RKO (cell line): ENCODE measurements around the gene FXYD2.

Source experiments
- DNase-seq: peaks from one replicate; pipeline ENCODE4 v3.0.0-alpha.2; 2016; ENCODE audit warnings: low spot score

FXYD2 gene

DNA sequence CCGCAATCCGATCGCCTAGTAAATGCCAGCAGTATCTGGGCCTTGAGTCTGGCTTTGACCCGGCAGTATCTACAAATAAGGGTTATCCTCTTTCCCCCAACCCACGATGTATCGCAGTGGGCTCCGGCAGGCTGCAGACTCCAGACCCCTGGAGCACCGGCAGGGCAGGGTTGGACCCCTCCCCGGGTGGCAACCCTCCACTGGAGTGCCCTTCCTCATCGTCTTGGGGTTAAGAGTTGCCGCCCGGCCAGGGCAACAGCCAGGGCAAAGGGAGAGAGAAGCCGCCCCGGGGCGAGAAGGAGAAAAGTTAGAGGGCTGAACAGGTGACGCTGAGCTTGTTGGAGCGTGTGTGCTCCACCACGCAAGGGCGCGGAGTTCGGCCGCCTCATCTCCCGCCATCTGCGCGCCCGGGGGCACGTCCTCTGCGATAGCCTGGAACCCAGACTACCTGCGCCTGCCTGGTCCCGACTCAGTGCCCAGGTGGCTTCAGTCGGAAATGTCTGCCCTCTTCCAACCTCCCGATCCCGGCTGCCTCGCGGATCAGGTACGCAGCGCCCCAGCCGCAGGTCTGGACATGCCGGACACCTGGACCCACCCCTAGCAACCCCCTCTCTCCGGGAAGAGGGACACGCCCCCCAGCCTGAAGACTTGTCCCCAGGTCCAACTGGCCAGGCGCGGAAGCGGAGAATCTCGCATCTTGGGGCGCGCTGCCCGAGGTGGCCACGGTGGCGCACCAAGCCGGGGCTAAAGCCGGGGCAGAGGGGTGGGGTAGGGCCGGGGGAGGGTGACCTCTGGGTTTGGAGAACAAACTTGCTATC is 28.7 kb downstream of the FXYD2 start:
- DNase-seq, result no peak

DNA sequence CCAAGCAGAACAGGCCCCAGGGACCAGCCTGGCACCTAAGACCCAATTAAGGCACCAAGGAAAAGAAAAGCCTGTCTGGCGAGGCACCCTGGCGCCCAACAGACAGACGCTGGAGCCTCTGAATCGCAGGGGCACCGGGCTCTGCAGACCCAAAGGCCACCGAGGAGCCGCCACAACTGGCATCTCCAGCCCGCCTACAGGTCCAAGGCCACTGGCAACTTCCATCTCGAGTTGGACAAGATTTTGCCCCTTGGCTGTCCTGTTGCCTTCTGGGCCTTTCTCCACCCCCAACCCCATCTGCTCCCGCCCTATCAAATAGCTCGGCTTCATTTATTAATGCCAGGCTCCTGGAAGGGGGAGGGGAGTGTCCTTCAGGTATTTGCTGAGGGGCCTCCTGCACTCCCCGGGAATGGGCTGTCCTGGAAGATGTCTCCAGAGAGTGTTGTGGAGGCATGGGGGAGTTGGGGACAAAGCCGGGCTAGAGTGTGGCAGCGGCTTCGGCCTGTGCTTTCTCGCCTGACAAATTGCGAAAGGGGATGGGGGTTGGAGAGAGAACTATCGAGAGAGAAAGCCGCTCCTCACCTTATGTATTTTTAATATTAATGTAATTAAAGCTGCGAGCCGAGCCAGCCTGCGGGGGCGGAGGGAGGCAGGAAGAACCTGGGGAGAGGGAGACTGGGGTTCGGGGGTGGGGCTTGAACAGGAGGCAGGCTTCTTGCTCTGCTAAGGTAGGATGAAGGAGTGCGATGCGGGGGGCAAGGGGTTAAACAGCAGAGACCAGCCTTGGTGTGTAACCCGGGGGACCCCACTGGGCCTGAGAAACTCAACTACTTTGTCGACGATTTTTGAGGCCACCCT is 29.5 kb downstream of the FXYD2 start:
- no peak for DNase-seq

DNA sequence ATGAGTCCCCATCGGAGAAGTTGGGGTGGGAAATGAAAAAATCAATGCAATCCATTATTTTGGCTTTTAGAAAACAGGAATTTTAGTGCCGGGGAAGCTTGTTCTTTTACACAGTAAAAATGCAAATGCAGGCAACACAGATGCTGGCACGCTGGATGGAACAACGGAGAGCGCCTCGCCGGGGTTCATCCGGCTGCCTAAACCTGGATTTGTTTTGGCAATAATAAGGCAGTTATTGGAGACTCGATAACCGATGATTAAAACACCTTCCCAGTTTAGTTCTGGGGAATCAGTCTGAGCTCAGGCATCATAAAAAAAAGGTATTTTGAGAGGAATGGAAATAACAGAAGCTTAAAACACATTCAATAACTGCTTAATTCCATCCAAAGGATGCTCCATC is 30.4 kb downstream of the FXYD2 start:
- no peak for DNase-seq

DNA sequence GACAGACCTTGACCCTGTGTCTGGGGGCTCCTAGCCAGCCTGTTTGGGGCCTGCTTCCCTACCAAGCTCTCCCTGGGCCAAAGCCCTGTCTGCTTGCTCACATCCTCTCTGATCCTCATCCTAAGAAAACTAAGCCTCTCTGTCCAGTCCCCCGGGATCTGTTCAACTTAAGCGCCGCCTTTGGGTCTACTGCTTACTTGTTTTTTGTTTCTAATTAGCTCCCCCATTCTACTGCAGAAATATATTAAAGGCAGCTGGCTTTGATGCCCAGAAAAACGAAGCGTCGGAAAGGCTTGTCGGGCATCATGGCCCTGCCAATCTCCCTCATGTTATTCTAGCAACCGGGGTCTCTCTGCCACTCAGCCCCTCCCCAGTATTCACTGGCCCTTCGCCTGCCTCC is 31.0 kb downstream of the FXYD2 start:
- DNase-seq, result no peak

DNA sequence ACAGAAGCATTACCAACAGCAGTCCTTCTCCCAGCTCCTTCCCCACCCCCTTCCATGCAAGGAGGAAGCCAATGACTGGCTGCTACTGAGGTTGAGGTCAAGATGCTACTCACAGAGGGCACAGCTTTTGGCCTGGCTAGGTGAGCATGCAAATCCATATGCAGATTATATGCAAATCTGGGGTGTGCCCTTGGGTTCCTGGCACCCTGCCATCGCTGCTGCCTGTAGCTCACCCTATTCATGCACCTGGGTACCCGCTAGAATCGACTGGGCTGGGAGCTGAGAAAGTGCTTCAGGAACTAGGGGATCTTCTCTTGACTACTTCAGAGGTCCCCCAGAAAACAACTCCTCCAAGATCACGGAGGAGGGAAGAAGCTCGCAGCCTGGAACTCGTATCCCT is 31.6 kb downstream of the FXYD2 start:
- DNase-seq, result no peak

DNA sequence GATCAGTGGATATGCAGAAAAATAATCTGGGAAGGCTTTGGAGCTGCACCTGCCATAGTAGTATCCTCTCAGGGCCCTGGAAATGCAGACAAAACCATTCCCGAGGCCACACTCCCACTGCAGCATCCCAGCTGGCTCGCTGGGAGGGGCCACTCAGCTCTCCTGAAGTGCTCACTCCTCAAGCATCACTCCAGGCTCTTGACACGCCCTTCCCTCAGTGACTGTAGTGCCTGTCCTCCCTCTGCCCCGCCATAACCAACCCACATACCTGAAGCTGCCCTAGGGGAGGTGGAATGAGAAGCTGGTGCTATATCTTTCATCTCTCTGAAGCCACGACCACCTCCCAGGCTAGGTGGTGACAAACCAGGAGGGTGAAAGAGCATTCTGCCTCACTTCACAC is 32.3 kb downstream of the FXYD2 start:
- no peak for DNase-seq

DNA sequence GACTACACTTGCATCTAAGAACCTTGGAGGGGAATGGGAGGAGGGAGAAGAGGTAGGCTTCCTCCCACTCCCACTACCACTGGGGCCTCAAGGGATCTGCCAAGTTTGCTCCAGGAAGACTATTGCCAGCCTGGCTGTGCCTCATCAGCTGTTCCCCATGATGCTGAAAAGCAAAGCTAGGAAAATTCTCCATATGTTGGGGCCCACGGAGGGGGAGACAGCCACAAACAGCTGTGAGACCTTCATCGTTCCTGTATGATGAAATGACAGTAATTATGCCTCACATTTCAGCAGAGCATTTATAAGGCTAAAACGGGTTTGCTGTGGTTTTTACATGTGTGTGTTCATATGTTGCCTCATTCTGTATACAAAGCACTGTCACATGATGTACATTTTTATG is 34.3 kb downstream of the FXYD2 start:
- no peak for DNase-seq

DNA sequence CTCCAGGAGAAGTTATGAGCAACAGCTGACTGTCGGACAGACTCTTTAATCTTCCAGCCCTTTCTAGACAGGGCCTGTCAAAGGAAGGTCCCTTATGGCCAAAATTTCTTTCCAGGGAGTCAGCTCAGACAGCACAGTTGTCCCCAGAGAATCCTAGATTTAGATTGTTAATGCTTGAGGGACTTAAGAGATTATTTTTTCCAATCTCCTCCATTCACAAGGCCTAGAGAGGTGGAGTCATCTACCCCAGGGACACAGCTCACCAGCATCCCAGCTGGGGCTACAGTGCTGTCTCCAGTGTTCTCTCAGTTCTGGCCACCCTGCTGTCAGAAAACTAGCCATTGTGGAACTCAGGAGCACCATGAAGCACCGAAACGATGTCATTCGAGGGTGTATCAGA is 35.3 kb downstream of the FXYD2 start:
- DNase-seq, result no peak

DNA sequence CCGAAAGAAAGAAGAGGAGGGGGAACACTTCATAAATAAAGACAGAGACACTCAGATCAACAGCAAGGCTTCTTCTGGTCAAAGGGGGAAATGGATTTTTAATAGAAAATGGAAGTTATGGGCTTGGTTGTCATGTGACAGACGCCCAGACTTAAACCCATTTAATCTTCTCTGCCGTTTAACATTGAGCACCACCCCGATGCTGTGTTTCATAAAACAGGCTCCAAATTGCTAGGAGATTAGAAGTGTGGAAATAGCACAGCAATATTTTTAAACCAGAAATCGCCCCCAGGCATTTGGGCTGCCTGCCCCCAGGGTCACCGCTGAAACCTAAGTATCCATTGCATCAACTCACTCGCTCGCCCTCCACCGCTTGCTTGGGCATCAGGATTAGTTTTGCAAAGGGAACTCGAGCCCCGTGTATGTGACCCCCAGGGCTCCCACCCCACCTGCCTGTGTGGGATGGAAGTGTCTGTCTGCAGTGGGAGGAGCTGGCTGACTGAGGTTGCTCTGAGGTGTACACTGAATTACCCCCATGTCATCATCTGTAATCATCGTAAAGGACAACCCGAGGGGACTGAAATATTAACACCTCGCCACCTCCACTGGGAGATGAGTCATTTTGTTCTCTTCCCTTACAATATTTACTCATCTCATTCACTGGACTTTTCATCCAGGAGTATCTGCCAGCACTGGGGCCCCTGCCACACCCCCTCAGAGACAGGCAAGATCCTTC is 38.2 kb downstream of the FXYD2 start:
- DNase-seq, result no peak

DNA sequence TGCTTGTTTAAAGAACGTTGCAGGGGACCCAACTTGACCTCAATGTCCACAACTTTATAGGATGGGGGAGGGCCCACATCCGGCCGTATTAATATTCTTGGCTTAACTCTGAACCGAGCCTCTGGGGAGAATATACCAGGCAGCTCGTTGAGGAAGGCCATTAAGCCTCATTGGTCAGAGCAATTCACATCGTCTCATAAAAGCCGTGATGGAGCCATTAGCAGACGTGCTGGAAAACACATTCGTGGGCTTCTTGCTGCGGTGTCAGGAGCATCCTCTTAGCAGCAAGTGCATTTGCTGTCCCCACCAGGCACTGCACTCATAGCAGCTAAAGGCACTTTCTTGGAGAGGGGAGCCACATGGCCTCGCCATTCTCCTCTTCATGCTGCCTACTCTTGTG is 42.4 kb downstream of the FXYD2 start:
- DNase-seq, result no peak

DNA sequence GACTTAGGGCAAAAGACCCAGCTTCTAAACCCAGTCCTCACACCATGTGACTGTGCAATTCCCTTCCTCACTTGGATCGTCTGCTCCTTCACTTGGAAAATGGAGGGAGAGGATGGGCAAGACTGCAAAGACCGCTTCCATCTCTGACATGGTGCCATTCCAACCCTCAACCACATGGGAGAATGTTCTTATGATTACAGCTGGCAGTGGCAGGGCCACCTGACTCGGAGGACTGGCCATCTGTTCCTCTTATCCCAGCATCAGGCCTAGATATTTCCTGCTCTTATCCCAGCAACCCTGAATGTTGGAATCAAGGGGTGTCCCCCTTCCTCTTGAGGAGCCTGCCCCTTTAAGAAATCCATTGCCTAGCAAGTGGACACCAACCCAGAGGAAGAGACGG is 42.9 kb downstream of the FXYD2 start:
- DNase-seq, result no peak

DNA sequence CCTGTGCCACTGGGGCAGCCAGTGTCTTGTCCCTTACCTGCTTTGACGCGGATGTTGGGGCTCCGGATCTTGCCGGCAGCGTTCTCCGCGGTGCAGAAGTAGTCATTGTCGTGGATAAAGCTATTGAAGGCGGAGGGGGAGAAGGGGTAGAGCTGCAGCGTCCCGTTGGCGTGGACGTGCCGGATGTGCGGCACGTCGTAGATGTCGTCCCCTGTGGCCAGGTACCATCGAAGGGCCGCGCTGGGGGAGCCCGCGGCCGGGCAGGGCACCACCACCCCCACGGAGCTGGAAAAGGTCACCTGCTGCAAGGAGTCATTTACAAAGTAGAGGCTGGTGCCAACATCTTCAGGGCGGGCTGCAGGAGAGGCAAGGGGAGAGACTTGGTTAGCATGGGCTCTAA is 44.1 kb downstream of the FXYD2 start:
- DNase-seq, result no peak

DNA sequence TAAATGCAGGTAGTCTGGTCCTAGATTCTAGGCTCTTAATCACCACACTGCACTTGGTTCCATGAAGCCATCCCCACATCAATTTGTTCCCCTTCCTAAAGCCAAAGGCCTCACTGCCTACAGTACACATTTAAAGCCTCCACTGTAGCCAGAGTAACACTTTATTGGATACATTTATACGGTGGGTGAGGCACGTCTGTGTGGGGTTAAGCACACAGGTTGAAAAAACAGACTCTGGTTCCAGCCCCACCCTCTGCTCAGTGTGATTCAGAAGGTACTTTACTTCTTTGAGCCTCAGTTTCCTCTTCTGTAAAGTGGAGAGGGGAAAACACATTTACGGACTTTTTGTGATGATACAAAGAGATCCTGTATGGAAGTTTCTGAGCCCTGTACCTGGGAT is 50.0 kb downstream of the FXYD2 start:
- DNase-seq, result no peak

DNA sequence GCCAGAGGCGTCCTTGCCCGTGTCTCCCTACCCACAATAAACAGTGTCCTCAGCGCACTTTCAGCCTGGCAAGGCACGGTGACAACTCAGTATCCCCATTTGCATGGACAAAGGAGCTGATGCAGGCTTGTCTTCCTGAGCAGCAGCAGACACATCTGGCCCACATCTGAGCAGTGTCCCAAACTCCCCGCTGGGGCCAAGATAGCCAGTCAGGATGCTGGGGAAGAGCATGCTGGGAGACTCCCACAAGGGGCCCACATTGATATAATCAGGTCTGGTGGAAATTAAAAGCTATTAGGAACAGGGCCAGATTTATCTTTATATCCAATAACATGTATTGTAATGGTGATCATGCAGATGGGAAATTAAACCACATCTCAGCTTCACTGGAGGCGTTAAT is 52.2 kb downstream of the FXYD2 start:
- DNase-seq, result no peak

DNA sequence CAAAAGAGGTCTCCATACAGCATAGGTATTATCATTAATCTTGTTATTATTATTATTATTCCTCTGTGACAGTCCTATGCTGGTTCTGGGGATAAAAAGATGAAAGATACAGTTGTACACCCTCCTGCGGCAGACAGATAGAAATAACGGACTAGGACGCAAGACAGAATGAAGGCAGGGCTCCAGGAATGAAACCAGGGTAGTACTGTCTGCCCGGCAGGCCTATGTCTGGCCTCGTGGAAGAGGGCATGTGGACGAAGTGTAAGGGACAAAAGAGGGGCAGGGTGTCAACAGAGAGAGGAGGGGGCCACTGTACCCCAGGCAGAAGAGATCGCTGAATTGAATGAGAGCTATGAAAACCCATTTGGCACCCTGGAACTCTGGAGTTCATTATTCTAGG is 52.7 kb downstream of the FXYD2 start:
- no peak for DNase-seq

DNA sequence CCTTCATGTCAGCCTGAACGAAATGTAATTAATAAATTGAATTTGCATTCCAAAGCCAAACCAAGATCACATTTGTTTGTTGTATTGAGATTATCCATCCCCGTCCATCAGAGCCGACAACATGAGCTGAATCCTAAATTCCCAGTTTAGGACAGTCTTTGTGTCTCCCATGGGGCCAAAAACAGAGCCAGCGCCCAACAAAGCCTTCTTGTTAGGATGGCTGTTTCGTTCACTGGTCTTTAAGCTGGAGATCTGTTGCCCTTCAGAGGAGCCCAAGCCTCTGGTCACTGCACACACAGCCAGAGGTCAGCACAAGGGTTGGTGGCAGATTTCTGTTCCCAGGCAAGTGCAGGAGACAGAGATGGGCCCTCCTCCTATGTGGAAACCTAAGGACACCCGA is 53.3 kb downstream of the FXYD2 start:
- no peak for DNase-seq

DNA sequence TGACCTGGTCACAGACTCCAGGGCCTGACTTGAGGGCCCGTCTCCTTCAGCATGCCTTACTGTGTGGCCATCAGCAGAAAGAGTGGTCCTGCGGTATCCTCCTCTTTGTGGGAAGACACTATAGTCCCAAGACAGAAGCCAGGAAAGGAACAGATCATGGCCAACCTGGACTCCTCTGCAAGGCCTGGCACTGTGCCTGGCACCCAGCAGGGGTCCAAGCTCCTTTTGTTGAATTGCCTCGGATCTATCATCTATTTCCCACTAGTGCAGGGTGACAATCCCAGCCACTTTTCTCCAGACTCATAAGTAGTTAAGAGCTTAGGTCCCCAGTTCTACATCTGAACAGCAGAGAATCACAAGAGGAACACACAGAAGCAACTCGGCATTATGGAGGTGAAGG is 54.5 kb downstream of the FXYD2 start:
- no peak for DNase-seq
